UCSD-AML1 (cell line): ENCODE data around the gene SOD3.

ENCODE experiments used
- DNase-seq: peaks from one replicate; lab custom pipeline; 2025; ENCODE audit not compliant: unreplicated experiment; lab: John Stamatoyannopoulos, UW

SOD3 gene

GRCh38 chr4:24840826-24841543 lies 45.6 kb downstream of the SOD3 start:
- no peak for DNase-seq

GRCh38 chr4:24842356-24842755 lies 47.0 kb downstream of the SOD3 start:
- no peak for DNase-seq

GRCh38 chr4:24843096-24843495 lies 47.7 kb downstream of the SOD3 start:
- DNase-seq = no peak

GRCh38 chr4:24845132-24845531 lies 49.8 kb downstream of the SOD3 start:
- no peak for DNase-seq

GRCh38 chr4:24845902-24846301 lies 50.5 kb downstream of the SOD3 start:
- DNase-seq = no peak

GRCh38 chr4:24846716-24847115 lies 51.3 kb downstream of the SOD3 start:
- DNase-seq = no peak

GRCh38 chr4:24849351-24849750 lies 54.0 kb downstream of the SOD3 start:
- DNase-seq = no peak

GRCh38 chr4:24849756-24850155 lies 54.4 kb downstream of the SOD3 start:
- no peak for DNase-seq
